AG04450 (cell line): ENCODE data around the gene ASIC3. TPM values are rescaled to one million over a fixed set of nuclear protein-coding genes. Genes with fewer than 3 reads are reported as not detected.

Source experiments
- CTCF ChIA-PET: fragments of 300-600, 350-600 bp; formaldehyde crosslinking; extraction: SDS; loops from one replicate; lab custom pipeline; 2022; ENCODE audit warnings: antibody characterized with exemption, inconsistent platforms; lab: Charles Lee
- POLR2A ChIA-PET: fragments of 350-600 bp; formaldehyde crosslinking; extraction: SDS; loops from one replicate; lab custom pipeline; 2021; ENCODE audit warnings: antibody characterized with exemption, inconsistent platforms; lab: Yijun Ruan, JAX
- DNase-seq: peaks from one replicate; pipeline ENCODE4 v3.0.0-alpha.2; 2011; ENCODE audit warnings: low read depth, low spot score
- H3K27ac ChIP-seq: one replicate; pipeline ENCODE4 v1.5.1; 2012; ENCODE audit warnings: low read depth, low read length, control low read depth
- H3K27me3 ChIP-seq: one replicate; pipeline ENCODE4 v1.6.0; 2012; ENCODE audit warnings: low read length; ENCODE audit not compliant: control insufficient read depth, insufficient read depth
- H3K4me3 ChIP-seq: 2 replicates; pipeline ENCODE4 v1.5.1; 2011; ENCODE audit warnings: mild to moderate bottlenecking, low read depth, low read length, control low read depth
- H3K9me3 ChIP-seq: 2 replicates; pipeline ENCODE4 v1.5.1; 2012; ENCODE audit warnings: low read length; ENCODE audit not compliant: control insufficient read depth, insufficient read depth
- polyA plus RNA-seq: library from polyadenylated mRNA; depleted of rRNA; stranded (reverse); fragments of >200 nt; gene quantifications from 2 replicates; pipeline ENCODE4 v1.2.3, GENCODE V29; 2011
- TF ChIP-seq, protein P1 (sequence below): IDR thresholded peaks from 2 replicates; pipeline ENCODE4 v1.5.1; 2011; ENCODE audit warnings: low read depth, low read length, control low read depth, inconsistent platforms

Gene ASIC3
- polyA plus RNA-seq, 1 experiment, result 0.07 TPM

DNA sequence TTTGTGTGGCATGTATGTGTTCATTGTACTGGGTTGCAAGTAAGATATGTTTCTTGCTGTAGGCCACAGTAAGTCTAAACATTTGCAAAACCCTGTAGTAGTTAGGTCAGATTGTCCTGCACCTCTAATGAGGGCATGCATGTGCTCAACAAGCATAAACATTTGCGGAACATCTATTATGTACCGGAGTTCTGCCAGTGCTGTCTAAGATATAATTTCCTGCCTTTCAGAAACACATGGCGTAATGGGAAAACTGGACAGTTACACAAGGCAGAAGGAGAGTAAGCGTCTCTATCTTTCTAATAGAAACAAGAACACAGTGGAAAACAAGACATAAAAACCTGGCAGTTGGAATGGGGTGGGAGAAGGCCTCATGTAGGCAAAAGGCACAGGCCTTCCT is 17.3 kb upstream of the ASIC3 start:
- TF ChIP-seq, protein P1, sequence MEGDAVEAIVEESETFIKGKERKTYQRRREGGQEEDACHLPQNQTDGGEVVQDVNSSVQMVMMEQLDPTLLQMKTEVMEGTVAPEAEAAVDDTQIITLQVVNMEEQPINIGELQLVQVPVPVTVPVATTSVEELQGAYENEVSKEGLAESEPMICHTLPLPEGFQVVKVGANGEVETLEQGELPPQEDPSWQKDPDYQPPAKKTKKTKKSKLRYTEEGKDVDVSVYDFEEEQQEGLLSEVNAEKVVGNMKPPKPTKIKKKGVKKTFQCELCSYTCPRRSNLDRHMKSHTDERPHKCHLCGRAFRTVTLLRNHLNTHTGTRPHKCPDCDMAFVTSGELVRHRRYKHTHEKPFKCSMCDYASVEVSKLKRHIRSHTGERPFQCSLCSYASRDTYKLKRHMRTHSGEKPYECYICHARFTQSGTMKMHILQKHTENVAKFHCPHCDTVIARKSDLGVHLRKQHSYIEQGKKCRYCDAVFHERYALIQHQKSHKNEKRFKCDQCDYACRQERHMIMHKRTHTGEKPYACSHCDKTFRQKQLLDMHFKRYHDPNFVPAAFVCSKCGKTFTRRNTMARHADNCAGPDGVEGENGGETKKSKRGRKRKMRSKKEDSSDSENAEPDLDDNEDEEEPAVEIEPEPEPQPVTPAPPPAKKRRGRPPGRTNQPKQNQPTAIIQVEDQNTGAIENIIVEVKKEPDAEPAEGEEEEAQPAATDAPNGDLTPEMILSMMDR, result no peak
- ChIA-PET CTCF (interaction anchor here (1.3 to 1.7 kb wide), 2 partner anchors 13 to 80 kb away, joined by 4 to 5 read pairs; no protein-coding TSS in a partner anchor), POLR2A (interaction anchor here (1.0 kb wide), 1 partner anchor 20 kb away, joined by 3 read pairs; no protein-coding TSS in a partner anchor)
- Histone ChIP-seq H3K9me3 (no peaks in the 10 kb centered on the region), H3K27ac (no peak overlapping the region), H3K4me3 (no peak overlapping the region), H3K27me3 (no peaks in the 10 kb centered on the region)
- DNase-seq, result no peak

DNA sequence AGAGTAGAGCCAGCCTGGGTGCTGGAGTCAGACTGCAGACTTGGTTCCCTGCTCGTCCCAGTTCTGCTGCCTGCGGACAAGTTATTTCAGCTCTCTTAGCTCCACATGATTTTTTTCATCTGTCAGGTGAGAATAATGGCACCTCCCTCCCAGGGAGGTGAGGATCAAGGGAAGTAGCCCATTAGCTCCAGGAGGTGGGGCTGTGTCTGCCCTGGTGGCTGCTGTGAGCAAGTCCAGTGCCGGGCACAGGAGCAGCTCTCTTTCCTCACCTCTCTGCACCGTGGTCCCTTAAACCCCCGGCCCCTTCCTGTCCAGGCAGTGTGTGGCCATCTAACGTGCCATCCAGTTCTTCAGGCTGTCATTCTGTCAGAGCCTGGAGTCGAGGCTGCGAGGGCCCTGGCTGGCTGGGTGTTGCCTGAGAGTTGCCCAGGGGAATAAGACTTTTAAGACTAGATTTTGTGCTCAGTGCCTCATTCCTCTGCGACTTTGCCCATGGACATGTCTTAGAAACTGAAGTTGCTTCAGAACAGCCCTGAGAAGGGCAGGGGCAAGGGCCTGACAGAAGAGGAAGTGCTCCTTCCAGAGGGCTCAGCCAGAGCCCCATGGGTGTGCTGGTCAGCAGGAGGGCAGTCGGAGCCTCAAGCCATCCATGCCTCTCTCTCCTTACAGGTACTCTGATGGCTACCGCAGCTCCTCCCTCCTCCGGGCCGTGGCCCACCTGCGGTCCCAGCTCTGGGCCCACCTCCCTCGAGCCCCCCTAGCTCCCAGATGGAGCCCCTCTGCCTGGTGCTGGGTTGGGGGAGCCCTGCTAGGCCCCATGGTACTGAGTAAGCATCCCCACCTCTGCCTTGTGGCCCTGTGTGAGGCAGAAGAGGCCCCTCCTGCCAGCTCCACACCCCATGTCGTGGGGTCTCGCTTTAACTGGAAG is 15.1 kb upstream of the ASIC3 start:
- TF ChIP-seq, protein P1, result no peak
- no peak overlapping the region for H3K27ac ChIP-seq
- DNase-seq, result no peak
- H3K9me3 ChIP-seq, result no peaks in the 10 kb centered on the region
- no peaks in the 10 kb centered on the region for H3K27me3 ChIP-seq
- no peak overlapping the region for H3K4me3 ChIP-seq
- CTCF ChIA-PET, result interaction anchor here (0.6 to 1.7 kb wide), 2 partner anchors 15 to 30 kb away, joined by 4 to 6 read pairs; no protein-coding TSS in a partner anchor
- POLR2A ChIA-PET, result no interaction called here

DNA sequence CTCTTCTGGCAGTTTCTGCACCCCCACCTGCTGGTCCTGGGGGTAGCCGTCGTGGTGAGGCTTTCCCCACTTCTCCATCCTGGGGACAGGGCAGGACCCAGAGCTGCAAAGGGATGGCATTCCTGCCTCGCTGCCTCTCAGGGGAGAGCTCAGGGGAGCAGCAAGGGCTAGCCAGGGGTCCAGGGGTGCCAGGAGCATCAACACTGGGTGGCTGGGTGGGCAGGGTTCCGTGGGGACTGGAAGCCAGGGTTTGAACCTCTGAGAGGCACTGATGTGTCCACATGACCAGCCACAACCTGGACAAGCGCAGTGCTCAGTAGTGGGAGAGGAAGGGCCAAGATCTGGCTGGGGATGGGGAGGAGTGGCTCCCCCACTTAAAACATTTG is 14.5 kb upstream of the ASIC3 start:
- no peak overlapping the region for H3K27ac ChIP-seq
- TF ChIP-seq, protein P1, result no peak
- POLR2A ChIA-PET, result no interaction called here
- CTCF ChIA-PET, result no interaction called here
- no peak overlapping the region for H3K4me3 ChIP-seq
- no peak for DNase-seq
- no peaks in the 10 kb centered on the region for H3K27me3 ChIP-seq
- H3K9me3 ChIP-seq, result no peaks in the 10 kb centered on the region

DNA sequence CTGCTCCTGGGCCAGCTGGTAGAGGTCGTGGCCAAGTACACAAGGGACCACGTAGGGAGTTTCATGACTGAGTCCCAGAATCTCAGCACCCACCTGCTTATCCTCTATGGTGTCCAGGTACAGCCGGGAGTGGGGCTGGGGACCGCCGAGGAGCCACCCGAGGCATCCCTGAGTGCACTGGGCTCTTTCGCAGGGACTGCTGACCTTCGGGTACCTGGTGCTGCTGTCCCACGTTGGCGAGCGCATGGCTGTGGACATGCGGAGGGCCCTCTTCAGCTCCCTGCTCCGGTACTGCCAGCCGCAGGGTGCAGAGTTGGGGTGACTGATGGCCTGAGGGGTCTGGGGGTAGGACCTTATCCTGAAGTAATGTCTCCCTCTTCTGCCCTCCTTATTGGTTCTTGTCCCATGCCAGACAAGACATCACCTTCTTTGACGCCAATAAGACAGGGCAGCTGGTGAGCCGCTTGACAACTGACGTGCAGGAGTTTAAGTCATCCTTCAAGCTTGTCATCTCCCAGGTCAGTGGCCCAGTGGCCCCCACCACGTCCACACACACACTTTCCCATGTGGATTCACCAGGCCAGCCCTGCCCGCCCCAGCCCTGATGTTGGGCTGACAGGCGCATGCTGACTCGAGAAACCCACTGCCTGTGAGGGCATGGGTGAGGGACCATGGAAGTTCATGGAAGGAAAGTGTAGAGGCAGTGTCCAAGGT is 13.9 kb upstream of the ASIC3 start:
- TF ChIP-seq, protein P1, result no peak
- Histone ChIP-seq H3K4me3 (no peak overlapping the region), H3K9me3 (no peaks in the 10 kb centered on the region), H3K27ac (no peak overlapping the region), H3K27me3 (no peaks in the 10 kb centered on the region)
- ChIA-PET POLR2A (no interaction called here), CTCF (no interaction called here)
- no peak for DNase-seq
